GM06990 (cell line): ENCODE data around the gene ROCK2.
A peak's percentile ranks its signal among the peaks of the same experiment; 100 is the strongest.

ENCODE experiments used
- DNase-seq: peaks from one replicate; pipeline ENCODE4 v3.0.0-alpha.2; 2011; ENCODE audit not compliant: insufficient read length; ENCODE audit errors: extremely low read depth
- H3K27me3 ChIP-seq: replicated peaks from 2 replicates; pipeline ENCODE4 v1.6.0; 2011; ENCODE audit warnings: low read length; ENCODE audit not compliant: control insufficient read depth, insufficient read depth
- H3K36me3 ChIP-seq: 2 replicates; pipeline ENCODE4 v1.5.1; 2011; ENCODE audit warnings: low read length; ENCODE audit not compliant: control insufficient read depth, insufficient read depth
- H3K4me3 ChIP-seq: replicated peaks from 2 replicates; pipeline ENCODE4 v1.5.1; 2011; ENCODE audit warnings: low read depth, mild to moderate bottlenecking, control low read depth, low read length
- CTCF ChIP-seq: IDR thresholded peaks from 2 replicates; pipeline ENCODE4 v1.5.1; 2011; ENCODE audit warnings: low read length, control low read depth, mild to moderate bottlenecking, inconsistent platforms; ENCODE audit not compliant: insufficient read depth, poor library complexity, severe bottlenecking

Gene ROCK2

GRCh38 chr2:11348209-11348749 is 3.8 kb upstream of the ROCK2 start:
- no peaks in the 10 kb centered on the region for H3K27me3 ChIP-seq
- no peak overlapping the region for H3K4me3 ChIP-seq
- DNase-seq = no peak
- no peak for TF ChIP-seq CTCF
- H3K36me3 ChIP-seq = no peaks in the 10 kb centered on the region

GRCh38 chr2:11347403-11347959 is 3.0 kb upstream of the ROCK2 start:
- no peaks in the 10 kb centered on the region for H3K27me3 ChIP-seq
- no peak for TF ChIP-seq CTCF
- no peaks in the 10 kb centered on the region for H3K36me3 ChIP-seq
- DNase-seq = no peak
- no peak overlapping the region for H3K4me3 ChIP-seq

GRCh38 chr2:11346023-11346482 is 1.6 kb upstream of the ROCK2 start:
- no peak for TF ChIP-seq CTCF
- Histone ChIP-seq H3K4me3 (no peak overlapping the region), H3K27me3 (no peaks in the 10 kb centered on the region), H3K36me3 (no peaks in the 10 kb centered on the region)
- DNase-seq = no peak

- no peak for TF ChIP-seq CTCF
- H3K27me3 ChIP-seq = no peaks in the 10 kb centered on the region
- H3K4me3 ChIP-seq = peak overlapping the region; percentile 90
- no peaks in the 10 kb centered on the region for H3K36me3 ChIP-seq
- DNase-seq = no peak
Observed at GRCh38 chr2:11344956-11345677, 681 bp upstream of the ROCK2 start.

GRCh38 chr2:11343650-11344341 is 640 bp downstream of the ROCK2 start:
- no peak for TF ChIP-seq CTCF
- peak; percentile 69 for DNase-seq
- Histone ChIP-seq H3K4me3 (peak overlapping the region; percentile 90), H3K27me3 (no peaks in the 10 kb centered on the region), H3K36me3 (no peaks in the 10 kb centered on the region)
